Endothelial cell (in vitro differentiated cells): ENCODE results near the gene ERN2. TPM values are rescaled to one million over a fixed set of nuclear protein-coding genes. Genes with fewer than 3 reads are reported as not detected.
A peak's percentile ranks its signal among the peaks of the same experiment; 100 is the strongest.
"Not testable (repeated sequence)": the region's sequence is repeated elsewhere in the genome, so short reads cannot be mapped to it uniquely, and the experiment has no call there.

Experiments
- DNase-seq: peaks from one replicate; pipeline ENCODE4 v3.0.0; 2021; ENCODE audit warnings: low spot score
- H3K27ac Mint-ChIP-seq: one replicate; pipeline ENCODE4 v1.8.0; 2021; ENCODE audit warnings: mixed read lengths, inconsistent platforms; ENCODE audit not compliant: unreplicated experiment
- H3K27me3 Mint-ChIP-seq: one replicate; pipeline ENCODE4 v1.8.0; 2021; ENCODE audit warnings: mild to moderate bottlenecking, moderate library complexity, mixed read lengths, inconsistent platforms; ENCODE audit not compliant: unreplicated experiment
- H3K36me3 Mint-ChIP-seq: one replicate; pipeline ENCODE4 v1.8.0; 2021; ENCODE audit warnings: mild to moderate bottlenecking, low read depth, mixed read lengths, inconsistent platforms; ENCODE audit not compliant: unreplicated experiment
- H3K4me1 Mint-ChIP-seq: one replicate; pipeline ENCODE4 v1.8.0; 2021; ENCODE audit warnings: mild to moderate bottlenecking, mixed read lengths, inconsistent platforms; ENCODE audit not compliant: unreplicated experiment
- H3K4me3 Mint-ChIP-seq: one replicate; pipeline ENCODE4 v1.8.0; 2021; ENCODE audit warnings: mild to moderate bottlenecking, mixed read lengths, inconsistent platforms; ENCODE audit not compliant: unreplicated experiment
- H3K9me3 Mint-ChIP-seq: one replicate; pipeline ENCODE4 v1.8.0; 2021; ENCODE audit warnings: mixed read lengths, inconsistent platforms; ENCODE audit not compliant: unreplicated experiment
- total RNA-seq: library from RNA; stranded (reverse); fragmentation: NEBNext Ultra II Directional; extraction: Animal tissue kit (Norgen Biotek cat#: 25700); gene quantifications from one replicate; pipeline ENCODE4 v1.2.1, GENCODE V29; 2021; ENCODE audit not compliant: unreplicated experiment
- TF ChIP-seq, protein P1 (sequence below): fragments of 200-600 bp; sonication (generic); IDR thresholded peaks from one replicate; pipeline ENCODE4 v1.5.0; 2021; ENCODE audit warnings: antibody characterized with exemption; ENCODE audit not compliant: unreplicated experiment

ERN2 gene
- total RNA-seq, 1 donor from 2014 or later = 0.80 TPM

DNA sequence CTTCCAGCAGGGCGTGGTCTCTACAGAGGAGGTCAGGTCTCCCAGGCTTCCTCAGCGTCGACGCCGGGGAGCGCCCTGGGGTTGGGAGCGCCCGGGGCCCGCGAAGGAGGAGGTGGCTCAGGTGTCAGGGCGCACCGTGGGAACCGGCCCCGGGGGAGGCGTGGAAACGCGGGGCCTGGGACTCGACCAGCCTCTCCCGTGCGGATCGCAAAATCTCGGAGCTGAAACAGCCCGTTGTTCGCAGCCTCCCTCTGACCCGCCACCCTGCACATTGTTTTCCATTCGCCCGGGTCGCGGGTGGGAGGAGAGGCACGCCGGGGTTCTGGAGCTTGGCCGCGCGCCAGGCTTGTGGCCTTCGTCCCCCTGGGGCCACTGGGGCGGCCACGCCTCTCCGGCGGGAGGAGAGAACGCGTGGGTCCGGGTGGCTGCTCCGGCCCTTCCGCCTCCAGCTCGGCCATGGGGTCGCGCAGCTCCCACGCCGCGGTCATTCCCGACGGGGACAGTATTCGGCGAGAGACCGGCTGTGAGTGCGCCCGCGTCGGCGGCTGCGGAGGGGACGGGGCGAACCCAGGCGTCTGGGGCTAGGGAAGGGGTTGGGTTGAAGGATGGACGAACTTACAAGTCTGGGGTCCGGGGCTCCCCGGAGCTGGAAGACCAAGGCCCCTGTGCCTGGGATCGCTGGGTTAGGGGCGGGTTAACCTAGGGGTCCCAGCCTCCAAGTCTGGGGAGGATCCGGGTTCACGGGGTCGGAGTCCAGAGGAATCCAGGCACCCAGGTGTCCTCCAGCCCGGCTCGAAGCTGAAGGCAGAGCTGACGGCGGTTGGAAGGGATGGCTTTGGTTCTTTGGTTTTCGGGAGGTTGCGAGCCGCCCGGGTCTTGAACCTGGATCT lies 41.8 kb upstream of the ERN2 start, which contains the start of gene CHP2:
Gene CHP2, plus strand, starts transcription at position 433 of the 890 bp plus-strand sequence. Its CDS starts 24 bp downstream, at position 457.
- Mint-ChIP-seq H3K4me3 (peak within 1 kb of the TSS; percentile 65), H3K27me3 (peaks cover 5% of the 10 kb centered on the region), H3K9me3 (no peaks in the 10 kb centered on the region), H3K36me3 (peaks cover 5% of the 10 kb centered on the region), H3K27ac (no peak within 1 kb of the TSS), H3K4me1 (no peaks in the 10 kb centered on the region)
- DNase-seq = no peak
- TF ChIP-seq, protein P1, sequence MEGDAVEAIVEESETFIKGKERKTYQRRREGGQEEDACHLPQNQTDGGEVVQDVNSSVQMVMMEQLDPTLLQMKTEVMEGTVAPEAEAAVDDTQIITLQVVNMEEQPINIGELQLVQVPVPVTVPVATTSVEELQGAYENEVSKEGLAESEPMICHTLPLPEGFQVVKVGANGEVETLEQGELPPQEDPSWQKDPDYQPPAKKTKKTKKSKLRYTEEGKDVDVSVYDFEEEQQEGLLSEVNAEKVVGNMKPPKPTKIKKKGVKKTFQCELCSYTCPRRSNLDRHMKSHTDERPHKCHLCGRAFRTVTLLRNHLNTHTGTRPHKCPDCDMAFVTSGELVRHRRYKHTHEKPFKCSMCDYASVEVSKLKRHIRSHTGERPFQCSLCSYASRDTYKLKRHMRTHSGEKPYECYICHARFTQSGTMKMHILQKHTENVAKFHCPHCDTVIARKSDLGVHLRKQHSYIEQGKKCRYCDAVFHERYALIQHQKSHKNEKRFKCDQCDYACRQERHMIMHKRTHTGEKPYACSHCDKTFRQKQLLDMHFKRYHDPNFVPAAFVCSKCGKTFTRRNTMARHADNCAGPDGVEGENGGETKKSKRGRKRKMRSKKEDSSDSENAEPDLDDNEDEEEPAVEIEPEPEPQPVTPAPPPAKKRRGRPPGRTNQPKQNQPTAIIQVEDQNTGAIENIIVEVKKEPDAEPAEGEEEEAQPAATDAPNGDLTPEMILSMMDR = no peak

GRCh38 chr16:23753908-23754593 lies 41.0 kb upstream of the ERN2 start:
- H3K9me3 Mint-ChIP-seq = no peaks in the 10 kb centered on the region
- no peak overlapping the region for H3K27ac Mint-ChIP-seq
- H3K36me3 Mint-ChIP-seq = peaks cover 5% of the 10 kb centered on the region
- TF ChIP-seq, protein P1 = no peak
- no peak for DNase-seq
- H3K27me3 Mint-ChIP-seq = peaks cover 5% of the 10 kb centered on the region
- H3K4me3 Mint-ChIP-seq = peak overlapping the region; percentile 65
- no peaks in the 10 kb centered on the region for H3K4me1 Mint-ChIP-seq

DNA sequence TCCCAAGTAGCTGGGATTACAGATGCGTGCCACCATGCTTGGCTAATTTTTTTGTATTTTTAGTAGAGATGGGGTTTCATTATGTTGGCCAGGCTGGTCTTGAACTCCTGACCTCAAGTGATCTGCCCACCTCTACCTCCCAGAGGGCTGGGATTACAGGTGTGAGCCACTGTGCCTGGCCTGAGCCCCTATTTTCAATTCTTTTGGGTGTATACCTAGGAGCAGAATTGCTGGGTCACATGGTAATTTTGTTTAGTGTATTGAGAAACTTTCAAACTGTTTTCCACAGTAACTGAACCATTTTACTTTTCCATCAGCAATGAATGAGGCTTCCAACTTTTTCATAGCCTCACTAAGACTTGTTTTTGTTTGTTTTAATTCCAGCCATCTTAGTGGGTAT lies 38.0 kb upstream of the ERN2 start:
- not testable (repeated sequence) for H3K9me3 Mint-ChIP-seq, H3K27ac Mint-ChIP-seq, H3K4me3 Mint-ChIP-seq, H3K36me3 Mint-ChIP-seq, H3K27me3 Mint-ChIP-seq, DNase-seq, H3K4me1 Mint-ChIP-seq

GRCh38 chr16:23748630-23749029 lies 35.6 kb upstream of the ERN2 start:
- Mint-ChIP-seq H3K27ac (no peak overlapping the region), H3K27me3 (no peaks in the 10 kb centered on the region), H3K36me3 (no peaks in the 10 kb centered on the region), H3K4me1 (no peaks in the 10 kb centered on the region), H3K9me3 (no peaks in the 10 kb centered on the region), H3K4me3 (no peak overlapping the region)
- DNase-seq = no peak
- TF ChIP-seq, protein P1 = no peak

DNA sequence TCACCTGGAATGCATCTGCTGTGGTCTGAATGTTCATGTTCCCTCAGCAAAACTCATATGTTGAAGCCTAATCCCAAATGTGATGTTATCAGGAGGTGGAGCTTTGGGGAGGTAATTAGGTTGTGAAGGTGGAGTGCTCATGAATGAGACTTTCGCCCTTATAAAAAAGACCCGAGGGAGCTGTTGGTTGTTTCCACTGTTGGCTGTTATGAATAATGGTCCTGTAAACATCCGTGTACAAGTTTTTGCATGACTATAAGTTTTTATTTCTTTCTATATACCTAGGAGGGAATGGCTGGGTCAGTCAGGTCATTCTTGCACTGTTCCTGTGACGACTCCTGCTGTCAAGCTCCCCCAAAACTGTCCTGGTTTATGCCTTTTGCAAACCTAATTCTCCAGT lies 32.2 kb upstream of the ERN2 start:
- H3K27me3 Mint-ChIP-seq = no peaks in the 10 kb centered on the region
- TF ChIP-seq, protein P1 = no peak
- H3K4me3 Mint-ChIP-seq = no peak overlapping the region
- no peaks in the 10 kb centered on the region for H3K4me1 Mint-ChIP-seq
- H3K36me3 Mint-ChIP-seq = no peaks in the 10 kb centered on the region
- H3K9me3 Mint-ChIP-seq = no peaks in the 10 kb centered on the region
- no peak overlapping the region for H3K27ac Mint-ChIP-seq
- DNase-seq = no peak
